NT2/D1 (cell line): Measurements from ENCODE around the gene AKAP9.
"Not testable (repeated sequence)": the region's sequence is repeated elsewhere in the genome, so short reads cannot be mapped to it uniquely, and the experiment has no call there.

Experiments
- DNase-seq: peaks from one replicate; pipeline ENCODE4 v3.0.0-alpha.2; 2011; ENCODE audit warnings: low read depth, low spot score
- H3K27me3 ChIP-seq: 2 replicates; pipeline ENCODE4 v1.6.0; 2011; ENCODE audit warnings: mild to moderate bottlenecking; ENCODE audit not compliant: insufficient read length, insufficient read depth
- H3K36me3 ChIP-seq: 2 replicates; pipeline ENCODE4 v1.6.1; 2011; ENCODE audit warnings: mild to moderate bottlenecking, low read length, mixed read lengths; ENCODE audit not compliant: insufficient read depth, insufficient read length
- H3K4me1 ChIP-seq: 2 replicates; pipeline ENCODE4 v1.5.1; 2011; ENCODE audit not compliant: insufficient read depth, insufficient read length
- H3K4me3 ChIP-seq: 2 replicates; pipeline ENCODE4 v1.5.1; 2011; ENCODE audit warnings: low read depth; ENCODE audit not compliant: insufficient read length
- H3K9ac ChIP-seq: 2 replicates; pipeline ENCODE4 v1.6.0; 2011; ENCODE audit warnings: low read depth; ENCODE audit not compliant: insufficient read length
- H3K9me3 ChIP-seq: 2 replicates; pipeline ENCODE4 v1.5.1; 2011; ENCODE audit warnings: mild to moderate bottlenecking, low read length; ENCODE audit not compliant: insufficient read depth
- SUZ12 ChIP-seq: IDR thresholded peaks from 2 replicates; pipeline ENCODE4 v1.6.1; 2011; ENCODE audit not compliant: insufficient read length, insufficient read depth; ENCODE audit errors: extremely low read depth
- YY1 ChIP-seq: IDR thresholded peaks from 2 replicates; pipeline ENCODE4 v1.6.1; 2011; ENCODE audit not compliant: insufficient read length, insufficient read depth
- ZNF274 ChIP-seq: IDR thresholded peaks from 2 replicates; pipeline ENCODE4 v1.6.1; 2011; ENCODE audit warnings: mild to moderate bottlenecking, low read depth, low read length

Gene AKAP9

GRCh38 chr7:91946549-91946948 lies 5.9 kb downstream of the AKAP9 start:
- no peak for DNase-seq
- no peaks in the 10 kb centered on the region for H3K36me3 ChIP-seq
- no peak overlapping the region for H3K9ac ChIP-seq
- TF ChIP-seq ZNF274 (no peak), SUZ12 (no peak), YY1 (no peak)
- no peak overlapping the region for H3K4me3 ChIP-seq
- no peaks in the 10 kb centered on the region for H3K9me3 ChIP-seq
- H3K27me3 ChIP-seq = no peaks in the 10 kb centered on the region
- H3K4me1 ChIP-seq = no peaks in the 10 kb centered on the region

DNA sequence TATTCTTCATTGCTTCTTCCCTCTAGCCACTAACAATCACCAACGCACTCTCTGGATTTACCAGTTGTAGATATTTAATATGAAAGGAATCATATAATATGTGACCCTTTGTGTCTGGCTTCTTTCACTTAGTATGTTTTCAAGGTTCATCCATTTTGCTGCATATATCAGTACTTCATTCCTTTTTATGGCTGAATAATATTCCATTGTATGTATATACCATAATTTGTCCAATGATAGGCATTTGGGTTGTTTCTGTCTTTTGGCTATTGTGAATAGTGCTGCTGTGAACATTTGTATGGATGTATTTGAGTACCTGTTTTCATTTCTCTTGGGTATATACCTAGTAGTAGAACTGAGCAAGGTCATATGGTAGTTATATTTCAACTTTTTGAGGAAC lies 7.3 kb downstream of the AKAP9 start:
- DNase-seq = no peak
- H3K4me1 ChIP-seq = no peaks in the 10 kb centered on the region
- no peaks in the 10 kb centered on the region for H3K36me3 ChIP-seq
- TF ChIP-seq YY1 (no peak), ZNF274 (no peak)
- no peak overlapping the region for H3K9ac ChIP-seq
- H3K27me3 ChIP-seq = no peaks in the 10 kb centered on the region
- H3K4me3 ChIP-seq = no peak overlapping the region
- no peaks in the 10 kb centered on the region for H3K9me3 ChIP-seq

- H3K4me1 ChIP-seq = no peaks in the 10 kb centered on the region
- H3K36me3 ChIP-seq = no peaks in the 10 kb centered on the region
- H3K4me3 ChIP-seq = no peak overlapping the region
- no peak for TF ChIP-seq ZNF274
- TF ChIP-seq YY1 = no peak
- no peak for TF ChIP-seq SUZ12
- no peak for DNase-seq
- no peaks in the 10 kb centered on the region for H3K9me3 ChIP-seq
- no peaks in the 10 kb centered on the region for H3K27me3 ChIP-seq
- H3K9ac ChIP-seq = no peak overlapping the region
Measured at GRCh38 chr7:91949221-91950009, 8.8 kb downstream of the AKAP9 start.

DNA sequence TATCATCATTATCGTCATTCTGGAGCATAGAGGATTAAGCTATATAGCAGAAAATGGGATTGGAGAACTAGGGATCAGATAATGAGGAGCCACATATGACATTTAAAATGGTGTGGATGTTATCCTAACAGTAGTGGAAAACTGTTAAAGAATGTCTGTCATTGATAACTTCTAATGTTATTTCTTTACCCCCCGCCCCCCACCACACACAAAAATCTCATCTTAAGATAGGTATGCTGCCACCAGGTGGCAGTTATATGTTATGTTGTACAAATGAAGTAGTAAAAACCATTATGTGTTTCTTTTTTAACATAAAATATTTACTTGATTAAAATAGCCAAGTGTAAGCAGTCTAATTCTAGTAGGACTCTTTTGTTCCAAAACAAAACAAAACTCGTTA lies 13.0 kb downstream of the AKAP9 start:
- TF ChIP-seq ZNF274 (no peak), YY1 (no peak), SUZ12 (no peak)
- DNase-seq = no peak
- Histone ChIP-seq H3K4me3 (no peak overlapping the region), H3K9ac (no peak overlapping the region), H3K36me3 (no peaks in the 10 kb centered on the region), H3K4me1 (no peaks in the 10 kb centered on the region), H3K9me3 (no peaks in the 10 kb centered on the region), H3K27me3 (no peaks in the 10 kb centered on the region)

DNA sequence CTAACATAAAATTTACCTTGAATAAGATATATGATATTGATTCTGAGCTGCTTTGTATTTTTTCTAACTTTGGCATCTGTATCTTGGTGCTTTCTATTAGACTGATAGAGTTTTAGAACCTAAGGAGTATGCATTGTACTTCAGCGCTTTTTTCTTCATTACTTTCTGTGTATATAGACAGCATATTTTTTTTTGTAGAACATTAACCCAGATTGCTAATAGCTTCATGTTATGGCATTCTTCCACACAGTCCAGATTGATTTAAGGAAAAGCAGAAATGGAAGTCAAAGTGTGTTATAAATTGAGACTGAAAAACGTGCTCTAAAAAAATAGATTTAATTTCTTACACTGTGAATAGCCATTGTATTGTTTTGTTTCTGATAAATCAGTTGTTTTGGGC lies 15.8 kb downstream of the AKAP9 start:
- not testable (repeated sequence) for H3K27me3 ChIP-seq, DNase-seq, H3K4me3 ChIP-seq, H3K9ac ChIP-seq, H3K36me3 ChIP-seq, H3K9me3 ChIP-seq, H3K4me1 ChIP-seq

GRCh38 chr7:91957232-91957631 lies 16.6 kb downstream of the AKAP9 start:
- TF ChIP-seq ZNF274 (no peak), SUZ12 (no peak), YY1 (no peak)
- Histone ChIP-seq H3K9me3 (no peaks in the 10 kb centered on the region), H3K4me3 (no peak overlapping the region), H3K4me1 (no peaks in the 10 kb centered on the region), H3K36me3 (no peaks in the 10 kb centered on the region), H3K9ac (no peak overlapping the region), H3K27me3 (no peaks in the 10 kb centered on the region)
- DNase-seq = no peak

DNA sequence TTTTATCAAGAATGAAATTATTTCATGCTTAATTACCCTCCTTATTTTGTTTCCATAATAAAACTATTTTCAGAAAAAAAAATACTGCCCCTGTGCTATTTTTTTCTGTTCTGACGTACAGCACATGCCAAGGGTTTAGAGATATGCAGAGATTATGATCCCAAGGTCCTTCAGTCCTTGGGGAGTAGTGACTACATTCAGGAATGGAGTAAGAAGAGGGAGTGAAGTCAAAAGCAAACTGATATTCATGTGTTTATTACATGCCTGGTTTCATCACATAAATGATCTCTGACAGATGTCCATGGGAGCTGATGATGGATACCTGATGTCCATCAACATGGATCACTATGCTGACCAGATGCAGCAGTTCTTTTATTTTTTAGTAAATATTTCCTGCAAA lies 17.2 kb downstream of the AKAP9 start:
- H3K4me1 ChIP-seq = no peaks in the 10 kb centered on the region
- no peaks in the 10 kb centered on the region for H3K27me3 ChIP-seq
- H3K9ac ChIP-seq = no peak overlapping the region
- no peaks in the 10 kb centered on the region for H3K36me3 ChIP-seq
- TF ChIP-seq ZNF274 (no peak), YY1 (no peak), SUZ12 (no peak)
- no peak overlapping the region for H3K4me3 ChIP-seq
- H3K9me3 ChIP-seq = no peaks in the 10 kb centered on the region
- no peak for DNase-seq

DNA sequence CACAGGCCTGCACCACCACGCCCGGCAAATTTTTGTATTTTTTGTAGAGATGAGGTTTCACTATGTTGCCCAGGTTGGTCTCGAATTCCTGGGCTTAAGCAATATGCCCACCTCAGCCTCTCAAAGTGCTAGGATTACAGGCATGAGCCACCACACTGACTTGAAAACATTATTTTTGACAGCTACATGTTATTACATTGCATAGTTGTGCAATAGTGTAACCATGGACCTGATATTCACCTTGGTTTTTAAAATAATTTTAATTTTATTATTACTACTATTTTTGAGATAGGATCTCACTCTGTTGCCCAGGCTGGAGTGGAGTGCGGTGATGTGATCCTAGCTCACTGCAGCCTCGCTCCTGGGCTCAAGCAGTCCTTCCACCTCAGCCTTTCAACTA lies 18.4 kb downstream of the AKAP9 start:
- TF ChIP-seq SUZ12 = no peak
- TF ChIP-seq ZNF274 = no peak
- TF ChIP-seq YY1 = no peak

More for the DNA sequence above, 18.4 kb downstream of the AKAP9 start:
- Histone ChIP-seq H3K9me3 (no peaks in the 10 kb centered on the region), H3K27me3 (no peaks in the 10 kb centered on the region), H3K36me3 (no peaks in the 10 kb centered on the region), H3K9ac (no peak overlapping the region), H3K4me1 (no peaks in the 10 kb centered on the region), H3K4me3 (no peak overlapping the region)
- no peak for DNase-seq
